Measurements from ENCODE around the gene NTF4.

NTF4 gene, protein sequence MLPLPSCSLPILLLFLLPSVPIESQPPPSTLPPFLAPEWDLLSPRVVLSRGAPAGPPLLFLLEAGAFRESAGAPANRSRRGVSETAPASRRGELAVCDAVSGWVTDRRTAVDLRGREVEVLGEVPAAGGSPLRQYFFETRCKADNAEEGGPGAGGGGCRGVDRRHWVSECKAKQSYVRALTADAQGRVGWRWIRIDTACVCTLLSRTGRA

DNA sequence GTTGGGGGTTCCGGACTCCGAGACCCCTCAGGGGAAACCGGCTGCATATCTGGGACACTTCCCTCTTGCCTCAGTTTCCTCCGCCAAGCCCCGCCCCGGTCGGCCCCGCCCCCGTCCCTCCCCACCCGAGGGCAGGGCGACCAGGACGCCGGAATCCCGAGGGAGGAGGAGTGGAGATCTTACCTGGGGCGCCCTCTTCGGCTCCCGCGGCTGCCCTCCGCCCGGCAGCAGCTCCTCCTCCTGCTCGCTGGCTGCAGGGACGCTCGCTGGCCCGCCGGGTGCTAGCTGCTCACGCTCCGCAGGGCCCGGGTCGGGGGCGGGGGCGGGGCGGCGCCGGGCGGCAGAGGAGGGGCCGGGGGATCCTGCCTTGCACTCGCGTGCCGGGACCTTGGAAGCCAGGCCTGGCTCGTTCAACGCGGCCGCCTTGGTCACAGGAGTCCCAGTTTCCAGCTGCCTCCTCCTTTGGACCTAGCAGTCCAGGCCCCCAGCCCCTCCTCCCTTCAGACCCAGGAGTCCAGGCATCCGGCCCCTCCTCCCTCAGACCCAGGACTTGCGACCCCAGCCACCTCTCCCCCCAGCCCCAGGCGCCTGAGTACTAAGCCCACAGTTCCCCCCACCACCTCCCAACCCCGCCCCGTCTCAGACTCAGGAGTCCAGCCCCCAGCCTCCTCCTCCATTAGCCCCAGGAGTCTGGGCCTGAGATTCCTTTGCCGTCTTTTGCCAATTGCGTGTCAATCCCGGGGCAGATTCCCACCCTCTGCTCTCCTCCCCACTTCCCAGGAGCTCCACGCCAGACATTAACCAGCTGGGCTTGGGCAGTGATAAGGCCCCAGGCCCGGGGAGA lies at the start of gene NTF4:
Gene NTF4 (minus strand): TSS at position 51 of the 844 bp plus-strand sequence. CDS start 2,821 bp downstream, outside the sequence.
- in situ Hi-C loops (cut with MboI; ENCODE audit: low pct_unique_long_range_greater_than_20kb, low sequenced_read_pairs), result no loop called here
- no peak for DNase-seq

GRCh38 chr19:49113762-49114629 lies 49.4 kb upstream of the NTF4 start, which contains the start of gene LIN7B:
TSS of gene LIN7B (plus strand) at chr19:49114370. CDS start at chr19:49114405, 35 bp downstream.
- DNase-seq, result peak; percentile 78
- in situ Hi-C loops (cut with MboI; ENCODE audit: low pct_unique_long_range_greater_than_20kb, low sequenced_read_pairs), result no loop called here

DNA sequence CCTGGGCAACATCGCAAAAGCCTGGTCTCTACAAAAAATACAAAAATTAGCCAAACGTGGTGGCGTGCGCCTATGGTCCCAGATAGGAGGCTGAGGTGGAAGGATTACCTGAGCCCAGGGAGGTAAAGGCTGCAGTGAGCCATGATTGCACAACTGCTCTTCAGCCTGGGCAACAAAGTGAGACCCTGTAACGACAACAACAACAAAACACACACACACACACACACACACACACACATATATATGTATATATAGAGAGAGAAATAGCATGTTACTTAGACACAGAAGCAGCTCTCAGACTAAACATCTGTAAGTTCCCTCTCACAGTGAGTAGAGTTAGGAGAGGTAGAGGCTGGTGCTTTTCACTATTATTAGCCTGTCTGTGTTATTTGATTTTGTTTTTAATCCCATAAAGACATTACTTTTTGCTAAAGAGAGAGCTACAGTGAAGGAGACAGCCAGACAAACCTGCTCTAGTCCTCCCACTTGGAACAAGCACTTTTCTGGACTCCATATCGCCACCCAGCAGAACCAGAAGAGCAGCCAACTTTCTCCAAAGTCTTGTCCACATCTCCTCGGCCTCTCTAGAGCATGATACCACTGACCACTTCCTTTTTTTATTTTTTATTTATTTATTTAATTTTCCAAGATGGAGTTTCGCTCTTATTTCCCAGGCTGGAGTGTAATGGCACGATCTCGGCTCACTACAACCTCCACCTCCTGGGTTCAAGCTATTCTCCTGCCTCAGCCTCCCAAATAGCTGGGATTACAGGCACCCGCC lies 46.8 kb upstream of the NTF4 start:
- in situ Hi-C loops (cut with MboI; ENCODE audit: low pct_unique_long_range_greater_than_20kb, low sequenced_read_pairs), result no loop called here
- DNase-seq, result no peak

- DNase-seq, result no peak
- in situ Hi-C loops (cut with MboI; ENCODE audit: low pct_unique_long_range_greater_than_20kb, low sequenced_read_pairs), result no loop called here
Observed at GRCh38 chr19:49110567-49110966, 45.9 kb upstream of the NTF4 start.

- DNase-seq, result no peak
- in situ Hi-C loops (cut with MboI; ENCODE audit: low pct_unique_long_range_greater_than_20kb, low sequenced_read_pairs), result no loop called here
Observed at GRCh38 chr19:49109569-49110233, 45.1 kb upstream of the NTF4 start.

GRCh38 chr19:49109051-49109450 lies 44.4 kb upstream of the NTF4 start:
- no peak for DNase-seq
- in situ Hi-C loops (cut with MboI; ENCODE audit: low pct_unique_long_range_greater_than_20kb, low sequenced_read_pairs), result no loop called here

- in situ Hi-C loops (cut with MboI; ENCODE audit: low pct_unique_long_range_greater_than_20kb, low sequenced_read_pairs), result no loop called here
- no peak for DNase-seq
Observed at GRCh38 chr19:49107625-49108459, 43.2 kb upstream of the NTF4 start.

DNA sequence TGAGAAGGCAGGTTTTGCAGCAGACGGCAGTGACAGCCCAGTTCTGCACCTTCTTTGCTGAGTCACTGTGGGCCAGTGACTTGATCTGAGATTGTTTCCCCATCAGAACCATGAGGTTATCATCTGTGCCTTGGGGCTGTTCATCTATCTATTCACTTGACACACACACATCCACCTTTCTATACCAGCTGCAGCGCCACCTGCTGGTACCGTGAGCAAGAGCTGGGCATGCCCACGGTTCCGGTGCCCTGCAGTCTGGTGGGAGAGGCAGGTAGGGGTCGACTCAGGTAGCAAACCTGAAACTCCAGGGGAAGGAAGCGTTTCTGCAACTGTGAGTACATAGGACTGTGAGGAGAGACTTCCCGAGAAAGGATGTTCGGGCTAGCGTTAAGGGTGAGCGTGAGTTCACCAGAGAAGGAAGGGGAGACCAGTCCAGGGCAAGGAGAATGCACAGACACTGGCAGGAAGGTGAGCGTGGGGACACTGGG lies 42.1 kb upstream of the NTF4 start:
- DNase-seq, result peak; percentile 69
- in situ Hi-C loops (cut with MboI; ENCODE audit: low pct_unique_long_range_greater_than_20kb, low sequenced_read_pairs), result no loop called here

GRCh38 chr19:49104229-49104864 lies 39.7 kb upstream of the NTF4 start:
- in situ Hi-C loops (cut with MboI; ENCODE audit: low pct_unique_long_range_greater_than_20kb, low sequenced_read_pairs), result no loop called here
- DNase-seq, result no peak

DNA sequence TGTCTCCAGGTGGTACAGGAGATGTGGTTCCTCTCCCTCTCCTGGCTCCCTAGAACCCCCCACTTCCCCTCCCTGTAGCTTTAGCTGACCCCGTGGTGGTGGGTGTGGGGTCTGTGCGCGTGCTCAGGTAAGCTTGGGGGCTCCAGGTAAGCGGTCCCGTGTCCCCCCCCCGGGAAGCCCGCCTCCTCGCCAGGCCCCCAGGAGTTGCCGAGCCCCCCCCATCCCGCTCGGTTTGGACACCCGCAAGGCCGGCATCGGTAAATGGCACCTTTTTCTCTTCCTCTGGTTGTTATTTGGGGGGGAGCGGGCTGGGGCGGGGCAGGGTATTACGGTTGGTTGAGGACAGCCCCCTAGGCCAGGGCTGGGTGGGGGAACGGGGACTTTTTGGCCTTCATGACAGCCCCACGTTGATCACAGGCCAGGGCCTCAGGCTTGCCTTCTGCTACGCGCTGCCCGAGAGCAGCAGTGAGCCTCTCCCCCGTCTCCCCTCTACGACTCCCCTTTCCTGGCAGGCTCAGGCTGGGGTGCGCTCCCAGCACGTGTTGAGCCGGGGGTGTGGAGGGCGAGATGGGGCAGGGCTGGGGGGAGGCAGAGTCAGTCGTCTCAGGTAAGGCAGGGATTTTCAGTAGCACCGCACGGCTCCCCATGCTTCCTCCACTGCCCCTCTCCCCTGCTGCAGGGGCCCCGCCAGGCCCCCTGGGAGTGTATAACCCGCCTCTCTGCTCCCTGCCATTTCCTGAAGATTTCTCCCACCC lies 38.9 kb upstream of the NTF4 start:
- DNase-seq, result no peak
- in situ Hi-C loops (cut with MboI; ENCODE audit: low pct_unique_long_range_greater_than_20kb, low sequenced_read_pairs), result no loop called here

GRCh38 chr19:49102303-49102702 lies 37.7 kb upstream of the NTF4 start:
- in situ Hi-C loops (cut with MboI; ENCODE audit: low pct_unique_long_range_greater_than_20kb, low sequenced_read_pairs), result no loop called here
- DNase-seq, result no peak

- in situ Hi-C loops (cut with MboI; ENCODE audit: low pct_unique_long_range_greater_than_20kb, low sequenced_read_pairs), result no loop called here
- DNase-seq, result no peak
Observed at GRCh38 chr19:49101160-49101559, 36.5 kb upstream of the NTF4 start.

DNA sequence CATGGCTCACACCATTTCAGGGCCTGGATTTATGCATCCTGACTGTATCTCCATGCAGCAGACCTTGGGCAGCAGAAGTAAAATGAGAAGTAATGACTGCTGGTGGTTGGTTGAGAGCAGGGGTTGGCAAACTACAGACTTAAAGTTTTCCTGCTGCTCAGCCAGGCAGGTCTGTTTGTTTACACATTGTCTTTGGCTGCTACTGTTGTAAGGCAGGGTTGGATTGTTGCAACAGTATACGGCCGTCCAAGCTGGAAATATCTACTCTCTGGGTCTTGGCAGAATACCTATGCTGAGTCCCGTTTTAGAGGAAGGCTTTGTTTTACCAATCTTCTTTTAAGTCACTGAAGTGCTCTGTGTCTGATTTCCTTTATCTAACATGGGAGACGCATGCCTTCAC lies 34.2 kb upstream of the NTF4 start:
- DNase-seq, result no peak
- in situ Hi-C loops (cut with MboI; ENCODE audit: low pct_unique_long_range_greater_than_20kb, low sequenced_read_pairs), result no loop called here

GRCh38 chr19:49097453-49098288 lies 33.1 kb upstream of the NTF4 start:
- peak; percentile 86 for DNase-seq
- in situ Hi-C loops (cut with MboI; ENCODE audit: low pct_unique_long_range_greater_than_20kb, low sequenced_read_pairs), result no loop called here

Data from KBM-7 (cell line).